Right ventricle myocardium superior (tissue), 1 donor: ENCODE data around the gene YTHDC1. TPM values are rescaled to one million over a fixed set of nuclear protein-coding genes. Genes with fewer than 3 reads are reported as not detected.
"Not testable (repeated sequence)": the region's sequence is repeated elsewhere in the genome, so short reads cannot be mapped to it uniquely, and the experiment has no call there.

Experiments
- ATAC-seq: fragments of 200-7000 bp; cut with Tn5 transposase; one replicate; pipeline ENCODE4 v1.9.1; 2020; ENCODE audit warnings: mild to moderate bottlenecking; ENCODE audit not compliant: poor library complexity
- DNase-seq: peaks from one replicate; pipeline ENCODE4 v3.0.0-alpha.2; 2020
- intact Hi-C: fragments of 100-400 bp; cut with DNase I; formaldehyde crosslinking; loops from one replicate; pipeline ENCODE4 v1.11.2; 2022
- long read RNA-seq: library from polyadenylated mRNA; unstranded; transcript quantifications from one replicate; pipeline ENCODE4 v2.0.0, GENCODE V29; 2021
- total RNA-seq: library from RNA; stranded (reverse); fragmentation: NEBNext Ultra II Directional; extraction: Animal tissue kit (Norgen Biotek cat#: 25700); gene quantifications from one replicate; pipeline ENCODE4 v1.2.1, GENCODE V29; 2021
- donor health status: DM: no; HTN: yes; CAD: no; lungs with severe emphysema.

YTHDC1 gene
- total RNA-seq: 50.0 TPM
- long read RNA-seq, full-length matches to known transcripts: 9 of 19 reads
- long read RNA-seq, partial matches to known transcripts: 8 of 19 reads
- long read RNA-seq, other reads (novel, unspliced or antisense): 2 of 19 reads

GRCh38 chr4:68349649-68350360, at the start of gene YTHDC1:
Gene YTHDC1, minus strand, starts transcription at chr4:68350090. Its CDS starts 337 bp downstream, at chr4:68349753.
- DNase-seq (peak; percentile 98), ATAC-seq (peak; percentile 99)
- intact Hi-C loops: no loop called here

GRCh38 chr4:68399306-68399705, 49.4 kb upstream of the YTHDC1 start:
- DNase-seq (no peak), ATAC-seq (no peak)
- intact Hi-C loops: no loop called here

- DNase-seq: no peak
- intact Hi-C loops: no loop called here
- ATAC-seq: no peak
Observed at GRCh38 chr4:68396756-68397155, 46.9 kb upstream of the YTHDC1 start.

GRCh38 chr4:68391436-68391835, 41.5 kb upstream of the YTHDC1 start:
- intact Hi-C loops: no loop called here
- ATAC-seq: no peak
- DNase-seq: no peak

GRCh38 chr4:68390205-68390935, 40.5 kb upstream of the YTHDC1 start:
- no peak for DNase-seq
- intact Hi-C loops: no loop called here
- ATAC-seq: no peak

GRCh38 chr4:68389386-68389913, 39.6 kb upstream of the YTHDC1 start:
- not testable (repeated sequence) for ATAC-seq

GRCh38 chr4:68388347-68388865, 38.5 kb upstream of the YTHDC1 start:
- intact Hi-C loops: no loop called here
- DNase-seq (no peak), ATAC-seq (no peak)

More at GRCh38 chr4:68389386-68389913, 39.6 kb upstream of the YTHDC1 start:
- DNase-seq, intact Hi-C loops: not testable (repeated sequence)

GRCh38 chr4:68385267-68385666, 35.4 kb upstream of the YTHDC1 start:
- ATAC-seq: no peak
- no peak for DNase-seq
- intact Hi-C loops: no loop called here

- ATAC-seq (no peak), DNase-seq (no peak)
- intact Hi-C loops: no loop called here
Observed at GRCh38 chr4:68383115-68383514, 33.2 kb upstream of the YTHDC1 start.

- ATAC-seq: no peak
- no peak for DNase-seq
- intact Hi-C loops: no loop called here
Observed at GRCh38 chr4:68378226-68378625, 28.3 kb upstream of the YTHDC1 start.

GRCh38 chr4:68375667-68376559, 26.0 kb upstream of the YTHDC1 start:
- intact Hi-C loops: loop anchor here (2.0 kb wide), 1 partner anchor 105 kb away; no protein-coding TSS in a partner anchor
- peak; percentile 42 for DNase-seq

GRCh38 chr4:68373513-68373912, 23.6 kb upstream of the YTHDC1 start:
- peak; percentile 99 for ATAC-seq
- intact Hi-C loops: no loop called here

More at GRCh38 chr4:68375667-68376559, 26.0 kb upstream of the YTHDC1 start:
- peak; percentile 65 for ATAC-seq

GRCh38 chr4:68372588-68372987, 22.7 kb upstream of the YTHDC1 start:
- DNase-seq (no peak), ATAC-seq (no peak)
- intact Hi-C loops: no loop called here

More at GRCh38 chr4:68373513-68373912, 23.6 kb upstream of the YTHDC1 start:
- DNase-seq: peak; percentile 86

- ATAC-seq (no peak), DNase-seq (no peak)
- intact Hi-C loops: no loop called here
Observed at GRCh38 chr4:68369142-68369805, 19.4 kb upstream of the YTHDC1 start.

GRCh38 chr4:68368691-68369131, 18.8 kb upstream of the YTHDC1 start:
- intact Hi-C loops: no loop called here
- DNase-seq (no peak), ATAC-seq (no peak)

GRCh38 chr4:68367835-68368234, 17.9 kb upstream of the YTHDC1 start:
- DNase-seq (no peak), ATAC-seq (no peak)
- intact Hi-C loops: no loop called here

- ATAC-seq (no peak), DNase-seq (no peak)
- intact Hi-C loops: no loop called here
Observed at GRCh38 chr4:68366600-68366999, 16.7 kb upstream of the YTHDC1 start.

GRCh38 chr4:68365068-68365467, 15.2 kb upstream of the YTHDC1 start:
- no peak for DNase-seq
- intact Hi-C loops: no loop called here
- no peak for ATAC-seq
